SK-N-SH (cell line): Measurements from ENCODE around the gene VPS35L.

Experiments used
- EZH2phosphoT487 ChIP-seq: fragments of 200-600 bp; sonication (generic); IDR thresholded peaks from 2 replicates; pipeline ENCODE4 v1.6.1; 2017; ENCODE audit warnings: low read depth, mixed run types, mild to moderate bottlenecking, antibody characterized with exemption, moderate library complexity, borderline replicate concordance
- GABPA ChIP-seq: IDR thresholded peaks from 2 replicates; pipeline ENCODE4 v1.4.0; 2012; ENCODE audit warnings: low read depth, mild to moderate bottlenecking
- GATA2 ChIP-seq: sonication (generic); formaldehyde crosslinking; IDR thresholded peaks from 2 replicates; pipeline ENCODE4 v1.5.0; 2020; ENCODE audit warnings: mild to moderate bottlenecking, missing genetic modification reagents
- JUND ChIP-seq: IDR thresholded peaks from 2 replicates; pipeline ENCODE4 v1.4.0; 2012
- MXI1 ChIP-seq: IDR thresholded peaks from 2 replicates; pipeline ENCODE4 v1.6.1; 2012; ENCODE audit warnings: mild to moderate bottlenecking, low read depth, low read length, improper control_type of control experiment
- NFIC ChIP-seq: IDR thresholded peaks from 2 replicates; pipeline ENCODE4 v1.4.0; 2012; ENCODE audit warnings: borderline replicate concordance
- POLR2AphosphoS5 ChIP-seq: IDR thresholded peaks from 2 replicates; pipeline ENCODE4 v1.6.1; 2012; ENCODE audit warnings: low read depth, low read length
- TF ChIP-seq, protein P1 (sequence below): fragments of 200-600 bp; sonication (generic); IDR thresholded peaks from 2 replicates; pipeline ENCODE4 v1.6.1; 2017; ENCODE audit warnings: antibody characterized with exemption, mild to moderate bottlenecking, moderate library complexity

DNA sequence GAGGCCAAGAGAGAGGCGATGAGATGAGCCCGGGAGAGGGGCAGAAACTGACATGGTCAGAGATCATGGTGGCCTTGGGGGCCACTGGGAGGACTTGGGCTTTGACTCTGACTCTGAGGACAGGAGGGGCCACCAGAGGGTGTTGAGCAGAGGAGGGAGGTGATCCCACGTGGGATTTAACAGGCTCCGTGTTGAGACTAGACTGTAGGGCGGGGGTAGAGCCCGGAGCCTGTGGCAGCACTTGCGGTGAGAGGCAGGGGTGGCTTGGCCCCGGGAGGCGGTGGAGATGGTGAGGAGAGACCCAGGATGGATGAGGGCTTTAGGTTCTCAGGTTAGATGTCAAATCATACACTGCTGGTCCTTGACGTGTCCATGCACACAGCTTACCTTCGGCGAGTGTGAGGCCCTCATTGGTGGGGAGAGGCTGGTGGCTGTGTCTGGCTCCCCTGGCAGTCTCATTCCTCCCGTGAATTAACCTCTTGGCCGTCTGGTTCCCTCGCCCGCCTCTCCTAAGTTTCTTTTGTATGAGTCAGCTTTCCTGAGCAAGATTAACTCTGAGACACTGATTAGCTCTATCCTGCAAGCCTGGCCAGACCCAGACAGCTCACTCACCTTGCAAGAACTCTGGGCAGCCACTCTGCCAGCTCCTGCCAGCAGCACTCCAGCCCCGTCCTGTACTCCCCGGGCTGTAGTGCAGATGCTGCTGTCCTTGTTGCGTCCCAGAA is 39.7 kb downstream of the VPS35L start:
- TF ChIP-seq, protein P1, sequence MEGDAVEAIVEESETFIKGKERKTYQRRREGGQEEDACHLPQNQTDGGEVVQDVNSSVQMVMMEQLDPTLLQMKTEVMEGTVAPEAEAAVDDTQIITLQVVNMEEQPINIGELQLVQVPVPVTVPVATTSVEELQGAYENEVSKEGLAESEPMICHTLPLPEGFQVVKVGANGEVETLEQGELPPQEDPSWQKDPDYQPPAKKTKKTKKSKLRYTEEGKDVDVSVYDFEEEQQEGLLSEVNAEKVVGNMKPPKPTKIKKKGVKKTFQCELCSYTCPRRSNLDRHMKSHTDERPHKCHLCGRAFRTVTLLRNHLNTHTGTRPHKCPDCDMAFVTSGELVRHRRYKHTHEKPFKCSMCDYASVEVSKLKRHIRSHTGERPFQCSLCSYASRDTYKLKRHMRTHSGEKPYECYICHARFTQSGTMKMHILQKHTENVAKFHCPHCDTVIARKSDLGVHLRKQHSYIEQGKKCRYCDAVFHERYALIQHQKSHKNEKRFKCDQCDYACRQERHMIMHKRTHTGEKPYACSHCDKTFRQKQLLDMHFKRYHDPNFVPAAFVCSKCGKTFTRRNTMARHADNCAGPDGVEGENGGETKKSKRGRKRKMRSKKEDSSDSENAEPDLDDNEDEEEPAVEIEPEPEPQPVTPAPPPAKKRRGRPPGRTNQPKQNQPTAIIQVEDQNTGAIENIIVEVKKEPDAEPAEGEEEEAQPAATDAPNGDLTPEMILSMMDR: no peak
- TF ChIP-seq MXI1: no peak
- no peak; the same call in 1 of the 2 replicates for TF ChIP-seq POLR2AphosphoS5
- TF ChIP-seq EZH2phosphoT487: no peak
- peak; percentile 89 for TF ChIP-seq JUND
- TF ChIP-seq NFIC: peak; percentile 71
- no peak for TF ChIP-seq GABPA
- no peak for TF ChIP-seq GATA2 (CRISPR knock-in tag)
